Activated CD8-positive, alpha-beta memory T cell treated with anti-CD3 and anti-CD28 coated beads for 36 hours (primary cell): Measurements from ENCODE around the gene OSTC. TPM values are rescaled to one million over a fixed set of nuclear protein-coding genes. Genes with fewer than 3 reads are reported as not detected.

Source experiments
- CTCF ChIA-PET: fragments of 350-600 bp; sonication (Branson Sonifier 250); formaldehyde crosslinking; loops from one replicate; lab custom pipeline; 2021; ENCODE audit warnings: antibody characterized with exemption; lab: Charles Lee
- POLR2A ChIA-PET: fragments of 350-600 bp; sonication (Branson Sonifier 250); formaldehyde crosslinking; loops from one replicate; lab custom pipeline; 2021; ENCODE audit warnings: antibody characterized with exemption; lab: Charles Lee
- total RNA-seq, 2 experiments: library from RNA; stranded (reverse); gene quantifications; one replicate each; pipeline ENCODE4 v1.2.3, GENCODE V29; 2021

OSTC gene
- total RNA-seq, 2 experiments from 2014 or later = 84.9 to 93.9 TPM

DNA sequence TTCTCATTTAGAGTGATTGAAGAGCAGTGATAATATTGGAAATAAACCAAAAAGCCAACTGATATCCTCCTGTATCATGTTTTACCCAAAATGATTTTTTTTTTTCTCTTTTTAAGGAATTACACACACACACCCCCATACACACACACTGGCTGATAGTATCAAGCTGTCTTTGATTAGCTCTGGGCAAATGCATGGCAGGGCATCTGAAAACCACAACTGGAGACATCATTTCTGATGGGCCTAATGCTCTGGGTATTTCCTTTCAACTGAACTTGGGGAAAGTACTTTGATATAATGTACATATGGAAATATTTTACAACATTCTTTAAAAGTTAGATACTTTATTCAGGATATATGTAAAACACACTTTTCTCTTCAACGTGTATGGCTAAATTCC, 14.2 kb upstream of the OSTC start:
- ChIA-PET CTCF (interaction anchor here (0.7 kb wide), 1 partner anchor 13 kb away, joined by 3 read pairs; no protein-coding TSS in a partner anchor), POLR2A (interaction anchor here (0.6 kb wide), 1 partner anchor 637 kb away, joined by 3 read pairs; no protein-coding TSS in a partner anchor)

DNA sequence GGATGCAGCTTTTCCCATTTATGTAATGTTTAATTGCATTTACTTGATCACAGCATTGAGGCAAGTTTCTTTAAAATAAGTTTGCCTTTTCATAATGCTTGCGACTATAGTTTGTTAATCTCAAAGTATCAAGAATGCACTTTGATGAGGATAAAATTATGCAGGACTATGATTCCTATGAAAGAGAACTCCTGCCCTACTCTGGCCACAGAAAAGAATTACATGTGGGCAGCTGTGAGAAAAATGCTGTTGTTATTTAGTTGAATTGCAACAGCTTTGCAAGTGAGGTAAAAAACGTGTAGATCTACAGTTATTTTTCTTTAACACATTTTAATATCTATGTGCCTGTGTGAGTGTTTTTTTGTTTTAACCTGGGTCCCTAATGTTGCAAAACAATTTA, 12.5 kb upstream of the OSTC start:
- POLR2A ChIA-PET = no interaction called here

DNA sequence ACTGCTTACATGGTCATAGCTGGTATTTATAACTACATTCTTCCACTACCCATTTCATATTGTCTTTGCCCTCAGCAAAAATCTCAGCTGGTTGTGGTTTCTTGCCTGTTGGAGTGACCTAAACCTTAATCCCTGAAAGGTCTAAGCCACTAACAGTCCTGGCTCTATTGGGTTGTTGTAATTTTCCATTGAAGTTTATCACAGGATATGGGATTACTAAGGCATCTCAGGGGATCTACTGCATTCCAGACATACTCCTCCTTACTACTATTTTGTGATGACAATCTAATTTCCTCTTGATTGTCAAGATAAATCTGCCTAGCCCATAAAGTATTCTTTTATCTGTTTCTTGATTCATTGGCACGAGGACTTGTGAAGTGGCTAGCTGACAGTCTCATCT, 6.2 kb upstream of the OSTC start:
- POLR2A ChIA-PET = no interaction called here
- CTCF ChIA-PET = no interaction called here

More for the DNA sequence above, 12.5 kb upstream of the OSTC start:
- CTCF ChIA-PET = no interaction called here

DNA sequence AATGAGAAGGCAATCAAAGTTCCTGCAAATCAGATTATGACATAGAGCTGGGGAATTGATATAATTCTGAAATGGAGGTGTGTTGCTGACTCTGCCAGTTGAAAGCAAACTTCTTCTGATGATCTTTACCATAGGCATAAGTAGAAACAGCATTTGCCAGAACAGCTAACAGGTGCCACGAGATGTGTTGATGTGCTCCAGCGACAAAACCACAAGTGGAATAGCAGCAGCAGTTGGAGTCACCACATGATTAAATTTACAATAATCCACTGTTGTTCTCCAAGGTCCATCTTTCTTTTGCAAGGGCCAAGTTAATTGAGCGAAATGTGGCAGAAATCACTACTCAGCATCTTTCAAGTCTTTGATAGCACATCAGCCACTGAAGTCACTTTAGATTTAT, 3.7 kb upstream of the OSTC start:
- ChIA-PET POLR2A (no interaction called here), CTCF (no interaction called here)

DNA sequence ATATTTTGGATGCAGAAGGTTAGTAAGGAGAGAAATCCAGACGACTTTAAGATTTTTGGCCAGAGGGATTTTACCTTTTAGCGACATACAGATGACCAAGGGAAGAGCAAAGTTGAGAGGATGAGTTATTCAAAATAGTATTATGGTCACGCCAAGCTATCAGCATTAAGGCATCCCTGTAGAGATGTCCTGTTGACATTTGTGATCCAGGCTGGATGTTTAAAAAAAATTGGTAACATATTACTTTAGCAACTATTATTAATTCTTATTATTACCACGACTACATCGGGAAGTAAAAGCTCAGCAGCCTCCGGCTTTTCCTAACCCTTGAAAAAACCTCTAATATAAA, 562 bp upstream of the OSTC start:
- CTCF ChIA-PET = interaction anchor here (0.7 to 0.9 kb wide), 4 partner anchors 10 to 631 kb away, joined by 3 read pairs; no protein-coding TSS in a partner anchor
- POLR2A ChIA-PET = interaction anchor here (0.5 to 2.4 kb wide), 6 partner anchors 23 to 1418 kb away, joined by 3 to 8 read pairs (median 3); no protein-coding TSS in a partner anchor

DNA sequence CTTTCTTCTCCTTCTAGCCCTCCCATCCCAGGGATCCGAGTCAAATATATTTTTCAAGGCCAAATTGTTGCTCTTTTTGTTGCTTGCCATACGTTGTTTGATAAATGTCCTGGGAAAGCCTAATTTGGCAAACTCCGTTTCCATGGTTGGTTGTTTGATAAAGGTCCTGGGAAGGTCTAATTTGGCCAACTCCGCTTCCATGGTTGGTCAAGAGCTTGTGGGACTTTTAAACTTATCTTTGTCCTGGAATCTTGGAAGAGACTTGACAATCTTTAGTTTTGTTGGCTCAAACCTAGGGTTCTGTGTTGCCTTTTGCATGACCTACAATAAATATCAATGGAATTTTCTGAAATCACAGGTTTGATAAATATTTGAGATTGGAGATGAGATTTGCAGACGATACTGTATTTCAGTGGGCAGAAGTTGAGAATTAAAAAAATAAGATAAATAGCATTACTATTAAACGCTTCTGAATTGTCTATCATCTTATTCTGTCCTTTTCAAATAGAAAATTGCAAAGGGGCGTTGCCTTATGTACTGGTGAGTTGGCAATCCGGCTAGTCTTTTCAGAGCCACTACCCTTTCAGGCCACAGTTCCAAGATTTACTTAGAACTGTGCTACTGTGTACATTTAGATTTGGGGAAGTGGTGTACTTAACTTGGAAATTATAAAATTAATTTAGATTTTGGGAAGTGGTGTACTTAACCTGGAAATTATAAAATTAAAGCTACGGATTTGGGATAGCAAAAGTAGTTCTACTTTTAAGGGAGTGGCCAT, 804 bp downstream of the OSTC start:
- POLR2A ChIA-PET = interaction anchor here (0.6 to 2.4 kb wide), 3 partner anchors 8 to 29 kb away, joined by 3 to 8 read pairs (median 3); no protein-coding TSS in a partner anchor
- CTCF ChIA-PET = interaction anchor here (0.6 kb wide), 1 partner anchor 58 kb away, joined by 3 read pairs; no protein-coding TSS in a partner anchor

DNA sequence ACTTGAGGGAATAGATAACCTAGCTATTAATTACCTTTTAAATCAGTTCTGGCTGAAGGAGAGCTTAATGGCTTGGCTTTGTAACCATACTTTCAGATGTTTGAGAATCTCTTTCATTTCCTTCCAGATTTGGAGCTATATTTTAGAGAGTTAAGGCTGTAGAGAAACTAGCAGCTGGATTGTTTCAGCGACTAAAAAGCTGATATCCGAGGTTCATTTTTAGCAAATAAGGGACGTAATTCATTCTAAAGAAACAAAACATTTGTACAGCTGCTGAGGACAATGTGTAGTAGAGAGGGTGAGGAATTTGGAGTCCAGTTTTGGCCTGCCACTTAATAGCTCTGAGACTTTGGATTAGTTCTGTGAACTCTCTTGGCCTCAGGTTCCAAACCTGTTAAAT, 12.2 kb downstream of the OSTC start:
- POLR2A ChIA-PET = no interaction called here

DNA sequence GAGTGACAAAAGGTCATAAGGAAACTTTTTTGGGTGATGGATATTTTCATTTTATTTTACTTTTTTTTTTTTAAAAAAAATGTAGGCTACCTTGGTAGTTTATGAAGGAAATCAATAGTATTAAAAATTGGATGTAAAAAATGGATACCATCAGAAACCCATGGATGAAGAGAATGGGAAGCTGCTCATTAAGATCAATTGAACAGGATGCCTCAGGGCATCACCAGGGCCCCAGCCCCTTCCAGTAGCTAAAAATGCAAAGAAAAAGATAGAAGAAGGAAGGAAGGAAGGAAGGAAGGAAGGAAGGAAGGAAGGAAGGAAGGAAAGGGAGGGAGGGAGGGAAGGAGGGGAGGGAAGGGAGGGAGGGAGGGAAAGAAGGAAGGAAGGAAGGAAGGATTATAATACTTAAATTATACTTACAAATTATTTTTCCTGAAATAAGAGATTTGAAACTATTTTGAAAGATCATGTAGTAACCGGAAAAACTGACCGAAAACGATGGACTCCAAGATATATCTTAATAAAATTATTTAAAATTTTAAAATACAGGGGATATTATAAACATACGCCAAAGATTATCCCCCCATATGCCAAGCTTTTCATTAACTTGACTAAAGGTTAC, 24.1 kb downstream of the OSTC start:
- CTCF ChIA-PET = no interaction called here
- POLR2A ChIA-PET = no interaction called here

More for the DNA sequence above, 12.2 kb downstream of the OSTC start:
- CTCF ChIA-PET = no interaction called here

DNA sequence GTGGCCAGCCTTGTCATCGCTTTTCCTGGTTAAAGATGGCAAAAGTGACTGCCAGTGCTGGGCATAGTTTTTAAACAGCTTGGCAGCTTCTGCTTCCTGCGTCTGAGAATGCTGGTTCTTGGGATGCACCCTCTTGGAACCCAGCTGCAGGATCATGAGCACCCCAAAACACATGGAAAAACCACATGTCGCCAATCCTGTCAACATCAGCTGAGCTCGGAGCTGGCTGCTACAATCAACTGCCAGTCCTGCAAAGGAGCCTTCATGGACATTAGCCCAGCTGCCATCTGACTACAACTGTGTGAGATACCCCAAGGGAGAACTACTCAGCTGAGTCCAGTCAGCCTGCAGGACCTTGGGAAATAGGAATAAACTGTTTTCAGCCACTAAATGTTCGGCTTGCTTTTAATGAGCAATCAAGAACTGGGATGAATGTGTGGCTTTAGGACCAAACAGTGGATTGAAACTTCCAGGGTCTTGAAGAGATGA, 31.0 kb downstream of the OSTC start:
- POLR2A ChIA-PET = no interaction called here

DNA sequence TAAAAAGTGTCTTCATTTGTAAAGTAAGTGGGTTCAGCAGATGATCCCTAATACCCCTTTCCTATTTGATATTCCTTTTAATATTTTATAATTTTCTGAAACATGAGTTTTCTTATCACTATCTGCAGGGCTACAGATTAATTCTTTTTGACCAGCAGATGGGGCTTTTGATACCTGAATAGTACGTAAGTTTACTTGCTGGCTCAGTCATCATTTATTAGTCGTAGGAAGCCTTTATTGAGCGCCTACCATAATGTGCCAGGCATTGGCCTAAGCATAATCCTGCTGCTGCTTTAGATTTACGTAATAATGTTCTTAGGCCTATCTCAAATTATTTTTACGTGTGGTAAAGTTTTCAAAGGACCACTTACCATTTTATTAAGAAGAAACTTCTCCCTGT, 33.1 kb downstream of the OSTC start:
- ChIA-PET CTCF (interaction anchor here (0.6 kb wide), 1 partner anchor 750 kb away, joined by 4 read pairs; no protein-coding TSS in a partner anchor), POLR2A (no interaction called here)

More for the DNA sequence above, 31.0 kb downstream of the OSTC start:
- CTCF ChIA-PET = no interaction called here

DNA sequence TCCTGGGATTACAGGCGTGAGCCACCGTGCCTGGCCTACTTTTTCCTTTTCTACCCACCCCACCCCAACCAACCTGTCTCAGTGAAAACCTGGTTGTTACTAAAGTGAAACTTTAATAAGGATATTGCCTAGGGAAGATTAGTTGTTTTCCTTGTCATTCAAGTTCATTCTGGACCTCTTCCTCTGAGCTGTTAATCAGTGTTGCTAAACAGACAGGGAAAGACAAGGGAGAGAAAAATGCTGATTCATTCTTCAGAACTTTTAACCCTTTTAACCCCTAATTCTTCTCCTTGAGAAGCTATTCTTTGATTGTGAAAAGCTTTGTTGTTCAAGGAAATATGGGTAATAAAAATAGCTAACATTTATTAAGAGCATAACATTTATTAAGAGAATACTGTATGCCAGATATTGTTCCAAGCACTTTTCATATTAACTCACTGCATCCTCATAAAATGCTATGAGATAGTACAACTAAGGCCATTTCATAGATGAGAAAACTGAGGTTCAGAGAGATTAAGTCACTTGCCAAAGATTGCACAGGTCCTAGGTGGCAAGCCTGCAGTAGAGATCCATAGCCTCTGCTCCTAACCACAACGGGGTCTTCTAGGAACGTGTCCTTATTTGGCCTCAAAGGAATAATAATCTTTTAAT, 34.8 kb downstream of the OSTC start:
- CTCF ChIA-PET = interaction anchor here (0.7 kb wide), 1 partner anchor 196 kb away, joined by 3 read pairs; no protein-coding TSS in a partner anchor
- POLR2A ChIA-PET = no interaction called here

DNA sequence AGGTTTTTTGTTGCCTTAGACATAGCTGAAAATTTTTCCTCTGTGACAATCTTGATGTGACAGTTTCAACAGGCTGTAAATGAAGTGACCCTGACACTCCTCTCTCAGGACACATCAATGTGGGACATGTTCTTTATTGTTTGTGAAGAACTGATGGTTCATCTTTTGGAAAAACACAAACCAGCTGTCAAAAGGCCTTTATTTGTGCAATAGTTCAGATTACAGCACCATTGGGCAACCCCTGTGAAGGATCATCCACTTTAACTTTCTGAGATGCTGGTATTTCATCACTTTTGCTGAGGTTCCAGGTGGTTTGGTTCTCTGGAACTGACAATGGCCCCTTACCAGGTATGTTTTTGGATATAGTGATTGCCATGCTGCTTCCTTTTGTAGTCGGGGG, 40.3 kb downstream of the OSTC start:
- POLR2A ChIA-PET = no interaction called here
- CTCF ChIA-PET = no interaction called here

DNA sequence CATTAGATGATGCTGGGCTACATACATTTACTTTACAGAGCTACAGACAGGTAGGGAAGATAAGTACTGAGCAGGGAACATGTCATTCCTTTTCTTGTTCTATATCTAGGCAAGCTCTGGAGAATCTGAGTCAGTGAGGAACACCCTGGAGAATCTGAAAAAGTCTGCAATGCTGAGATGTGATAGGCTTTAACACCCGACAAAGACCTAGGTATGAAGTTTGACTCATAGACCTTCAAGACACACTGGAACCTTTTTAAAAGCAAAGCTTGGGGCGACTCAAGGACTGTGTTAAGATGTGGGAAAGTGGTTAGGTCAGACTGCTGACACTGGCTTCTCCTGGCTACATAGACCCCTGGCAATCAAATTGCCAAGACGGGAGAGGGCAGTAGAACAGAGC, 42.8 kb downstream of the OSTC start:
- ChIA-PET CTCF (no interaction called here), POLR2A (no interaction called here)

DNA sequence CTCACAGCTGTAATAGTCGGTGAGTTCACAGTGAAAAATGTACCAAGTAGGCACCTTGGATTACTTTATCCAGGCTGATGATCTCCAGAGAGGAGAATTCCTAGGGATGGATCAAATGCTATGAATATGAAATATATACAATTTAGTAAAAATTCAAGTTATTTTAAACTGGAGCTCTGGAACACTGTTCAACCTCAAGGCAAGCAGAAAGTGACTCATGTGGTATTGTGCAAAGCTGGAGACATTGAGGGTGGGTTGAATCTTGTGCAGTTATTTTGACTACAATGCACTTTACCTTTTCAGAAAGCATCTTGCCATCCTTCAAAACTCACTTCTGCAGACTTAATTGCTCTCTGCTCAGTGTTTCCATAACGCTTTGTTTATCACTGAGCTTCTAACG, 43.4 kb downstream of the OSTC start:
- ChIA-PET POLR2A (no interaction called here), CTCF (no interaction called here)

DNA sequence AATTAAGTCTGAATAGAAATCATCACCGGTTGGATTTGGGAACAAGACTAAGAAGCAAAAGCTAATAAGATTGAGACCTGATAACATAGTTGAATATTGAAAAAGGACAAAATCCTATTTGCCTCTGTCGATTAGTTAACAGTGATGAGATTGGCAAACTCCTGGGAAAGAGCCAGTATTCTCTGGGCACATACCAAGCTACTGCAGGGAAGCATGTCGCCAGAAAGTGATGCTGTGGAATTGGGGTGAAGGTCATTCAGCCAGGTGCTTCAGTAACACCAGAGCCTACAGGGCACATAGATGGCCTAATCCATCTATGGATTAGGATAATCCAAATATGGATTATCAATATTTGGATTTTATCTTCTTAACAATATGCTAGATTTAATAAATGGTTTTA, 44.0 kb downstream of the OSTC start:
- ChIA-PET CTCF (no interaction called here), POLR2A (no interaction called here)

DNA sequence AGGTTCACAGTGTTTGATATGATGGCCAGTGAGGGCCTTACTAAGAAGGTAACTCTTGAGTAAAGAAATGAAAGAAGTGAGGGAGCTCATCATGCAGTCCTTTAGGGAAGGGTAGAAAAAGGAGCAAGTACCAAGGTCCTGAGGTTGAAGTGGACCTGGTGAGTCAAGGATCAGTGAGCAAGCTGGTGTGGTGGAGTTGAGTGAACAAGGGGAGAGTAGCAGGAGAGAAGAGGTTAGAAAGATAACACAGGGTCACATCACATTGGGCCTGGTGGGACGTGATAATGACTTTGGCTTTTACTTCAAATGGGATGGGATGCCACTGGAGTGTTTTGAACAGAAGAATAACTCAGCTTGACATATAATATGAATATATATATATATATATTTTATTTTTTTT, 44.7 kb downstream of the OSTC start:
- CTCF ChIA-PET = no interaction called here
- POLR2A ChIA-PET = no interaction called here

DNA sequence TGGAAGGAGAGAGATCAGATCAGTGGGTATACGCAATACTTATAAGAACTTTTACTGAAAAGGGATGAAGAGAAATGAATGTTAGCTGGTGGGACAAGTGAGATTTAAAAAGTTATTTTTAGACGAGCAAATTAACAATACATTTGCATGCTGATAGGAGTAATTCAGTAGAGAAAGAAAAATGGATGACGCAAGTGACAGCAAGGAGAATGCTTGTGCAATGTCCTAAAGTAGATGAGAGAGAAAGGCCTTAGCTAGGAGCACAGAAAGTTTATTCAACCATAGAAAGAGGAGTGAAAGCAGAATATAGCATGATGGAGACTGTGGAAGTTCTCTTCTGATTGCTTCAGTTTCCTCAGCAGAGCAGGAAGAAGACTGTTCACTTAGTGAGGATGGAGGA, 45.8 kb downstream of the OSTC start:
- ChIA-PET CTCF (no interaction called here), POLR2A (no interaction called here)

DNA sequence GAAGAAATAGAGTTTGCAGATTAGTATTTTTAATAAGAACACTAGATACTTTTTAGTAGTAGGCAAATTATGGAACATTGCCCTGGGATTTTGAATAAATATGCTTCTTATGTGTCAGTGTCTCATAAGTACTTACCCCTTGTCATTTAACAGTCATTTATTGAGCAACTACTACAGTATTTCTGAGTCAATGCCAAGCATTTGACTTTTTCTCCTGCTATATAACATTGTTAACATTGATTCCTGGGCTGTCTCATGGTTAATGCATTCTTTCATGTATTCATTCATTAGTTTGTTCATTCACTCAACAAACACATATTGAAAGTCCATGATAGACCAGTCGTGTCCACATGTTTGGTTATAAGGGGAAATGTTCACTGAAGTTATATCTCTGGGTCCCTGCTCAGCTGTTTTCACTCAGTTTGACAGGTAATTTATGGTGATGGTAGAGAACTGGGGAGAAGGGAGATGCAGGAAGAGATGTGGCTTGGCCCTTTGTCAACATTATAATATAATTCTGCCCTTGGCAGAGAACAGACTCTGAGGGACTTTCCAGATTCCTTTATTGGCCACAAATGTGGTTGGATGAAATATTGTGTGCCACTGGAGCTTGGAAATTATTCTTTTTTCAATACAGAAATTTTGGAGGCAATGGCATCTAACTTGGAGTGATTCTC, 49.8 kb downstream of the OSTC start:
- ChIA-PET CTCF (no interaction called here), POLR2A (no interaction called here)

DNA sequence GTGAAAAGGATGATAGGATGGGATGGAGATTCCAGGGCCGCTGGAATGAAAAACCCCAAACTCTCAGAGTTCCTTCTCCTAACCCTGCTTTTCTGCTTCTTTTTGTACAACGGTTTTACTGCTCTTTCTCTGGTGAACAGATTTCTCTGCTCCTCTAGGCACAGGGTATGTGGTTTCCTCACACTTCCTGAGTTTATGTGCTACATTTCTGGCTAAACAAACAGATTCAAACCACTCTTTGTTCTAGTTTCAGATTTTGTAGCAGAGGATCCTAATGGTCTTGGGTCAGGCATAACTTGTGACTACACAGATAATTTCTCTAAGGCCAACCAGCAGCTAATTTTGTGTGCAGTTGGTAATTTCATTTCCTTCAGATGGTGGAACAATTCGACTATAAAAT, 52.6 kb downstream of the OSTC start:
- CTCF ChIA-PET = no interaction called here
- POLR2A ChIA-PET = no interaction called here
